NCI-H1930 (cell line): ENCODE measurements around the gene PTPRG.

Experiments
- DNase-seq, 2 experiments: peaks; one replicate each; lab custom pipeline; 2025; lab: John Stamatoyannopoulos, UW

PTPRG gene

DNA sequence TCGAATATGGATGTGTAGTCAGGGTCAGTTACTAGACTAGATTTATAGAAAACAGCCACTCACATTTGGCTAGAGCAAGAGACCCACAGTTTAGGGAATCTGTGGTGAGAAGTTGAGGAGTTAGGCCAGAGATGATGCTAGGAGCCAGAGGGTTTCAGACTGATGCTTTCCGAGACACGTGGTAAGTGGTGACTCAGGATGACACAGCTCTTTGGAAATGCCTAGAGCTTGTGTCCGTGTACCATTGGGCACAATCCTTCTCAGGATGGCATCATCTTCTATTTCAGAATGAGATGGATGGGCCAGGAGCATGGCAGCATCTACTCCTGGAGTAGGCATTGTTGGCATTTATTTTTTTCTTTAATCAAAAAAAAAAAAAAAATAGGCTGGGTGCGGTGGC is 28.5 kb downstream of the PTPRG start:
- no peak for DNase-seq

DNA sequence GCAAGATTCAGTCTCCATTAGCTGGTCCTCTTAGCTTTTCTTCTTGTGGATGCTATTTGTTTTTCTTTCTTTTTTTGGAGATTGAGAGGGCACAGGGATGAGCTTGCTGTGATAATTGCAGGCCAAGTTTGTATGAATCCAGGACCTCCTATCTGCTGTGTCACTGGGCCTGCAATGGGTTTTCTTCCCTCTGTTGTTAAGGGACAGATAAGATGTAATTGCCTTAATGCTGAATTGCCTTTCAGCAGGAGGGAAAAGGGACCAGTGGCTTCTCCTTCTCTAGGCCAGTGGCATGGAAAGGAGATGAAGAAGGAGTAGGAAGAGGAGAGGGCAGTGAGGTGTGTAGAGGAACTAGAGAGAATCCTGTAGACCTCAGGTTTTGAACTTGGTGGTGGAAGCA is 29.9 kb downstream of the PTPRG start:
- no peak for DNase-seq

DNA sequence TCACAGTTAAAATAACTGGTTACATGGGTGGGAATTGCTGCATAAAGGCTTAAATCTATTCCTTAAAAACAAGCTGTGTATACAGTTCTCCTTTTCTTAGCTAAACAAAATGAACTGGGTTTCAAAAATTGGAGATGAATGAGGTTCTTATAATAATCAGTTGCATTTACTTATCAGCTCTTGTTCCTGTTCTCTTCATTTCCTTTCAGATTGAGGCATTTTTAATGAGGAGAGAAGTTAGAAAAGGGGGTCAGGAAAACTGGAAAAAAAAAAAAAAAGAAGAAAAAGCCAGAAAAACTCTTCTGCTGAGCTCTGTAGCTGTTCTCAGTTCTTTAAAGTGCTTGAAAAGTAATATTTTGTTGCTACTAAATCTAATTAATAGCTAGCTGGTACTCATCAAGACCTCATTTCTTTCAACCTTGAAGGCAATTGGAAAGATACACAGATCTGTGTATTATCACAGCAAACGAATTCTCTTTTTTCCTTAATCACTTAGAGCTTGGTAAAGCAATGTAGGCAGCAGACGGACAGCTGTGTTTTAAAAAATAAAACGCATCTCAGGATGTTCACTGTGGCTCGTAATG is 32.2 kb downstream of the PTPRG start:
- no peak for DNase-seq

- no peak for DNase-seq
Observed at GRCh38 chr3:61594144-61594963, 33.0 kb downstream of the PTPRG start.

DNA sequence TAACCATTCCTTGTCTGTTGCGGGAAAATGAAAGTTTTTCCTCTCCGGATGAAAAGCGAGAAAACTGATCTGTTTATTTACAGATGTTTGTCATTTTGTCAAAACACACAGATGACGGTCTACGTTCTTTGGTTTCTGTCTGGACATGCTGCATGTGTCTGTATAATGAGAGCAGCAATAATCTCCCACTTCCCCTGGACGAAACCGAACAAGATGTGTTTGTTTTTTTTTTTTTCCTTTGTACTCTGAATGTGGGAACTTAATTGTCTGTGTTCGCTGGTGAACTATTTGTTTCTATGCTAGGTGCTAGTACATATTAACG is 33.6 kb downstream of the PTPRG start:
- DNase-seq: no peak

DNA sequence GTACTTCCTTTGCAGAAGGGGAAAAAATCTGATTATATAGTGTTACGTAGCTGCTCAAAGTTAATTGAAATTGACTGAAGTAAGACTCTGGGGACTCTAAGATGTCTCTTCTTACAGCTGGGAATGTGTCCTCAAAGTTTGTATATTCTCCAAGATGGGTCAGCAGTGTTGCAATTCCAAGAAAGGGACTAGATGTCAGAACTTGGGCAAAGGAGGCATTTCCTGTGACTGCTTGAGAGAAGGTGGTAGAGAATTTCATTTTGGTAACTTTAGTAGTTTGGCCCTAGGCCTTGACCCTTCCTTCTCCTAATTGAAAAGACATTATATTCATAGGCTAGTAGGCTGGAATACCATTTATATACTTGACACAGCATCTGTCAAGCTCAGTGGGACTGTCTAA is 33.9 kb downstream of the PTPRG start:
- DNase-seq: no peak

GRCh38 chr3:61595826-61596225 is 34.5 kb downstream of the PTPRG start:
- DNase-seq: no peak

- DNase-seq: no peak
Observed at GRCh38 chr3:61597906-61598305, 36.5 kb downstream of the PTPRG start.

- DNase-seq: no peak
Observed at GRCh38 chr3:61600195-61600594, 38.8 kb downstream of the PTPRG start.

DNA sequence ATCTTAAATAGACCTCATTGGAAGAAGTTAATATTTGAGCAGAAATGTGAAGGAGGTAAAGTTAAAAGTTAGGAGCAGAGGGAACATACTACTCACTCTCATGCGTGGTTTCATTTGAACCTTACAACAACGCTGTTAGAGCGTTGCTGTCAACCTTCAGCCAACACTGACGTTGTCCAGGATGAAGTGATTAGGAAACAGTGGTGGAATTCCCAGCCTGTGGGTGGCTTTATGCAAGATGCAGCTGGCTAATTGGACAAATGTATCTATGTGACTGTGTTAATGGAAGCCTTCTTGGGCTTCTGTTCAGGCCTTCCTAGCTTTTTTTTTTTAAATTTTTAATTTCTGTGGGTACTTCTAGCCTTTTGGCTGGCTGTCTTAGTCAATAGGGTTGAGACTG is 40.5 kb downstream of the PTPRG start:
- DNase-seq: no peak

DNA sequence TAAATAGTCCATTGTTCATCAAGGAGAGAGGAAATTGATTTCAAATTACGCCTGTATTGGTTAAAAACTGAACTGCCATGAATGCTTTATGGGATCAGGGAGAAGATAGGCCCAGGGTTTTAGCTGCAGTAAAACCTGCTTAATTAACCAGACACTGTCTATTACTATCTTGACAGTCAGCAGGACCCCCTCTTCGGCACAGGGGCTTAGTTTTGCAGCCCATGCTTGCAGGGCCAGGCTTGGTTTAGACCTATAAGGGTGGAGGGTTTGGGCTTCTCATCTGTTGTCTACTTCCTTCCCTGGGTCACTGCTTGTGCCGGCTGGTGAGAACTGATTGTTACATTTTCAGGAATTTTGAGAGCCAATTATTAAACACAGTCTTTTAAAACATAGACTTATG is 41.1 kb downstream of the PTPRG start:
- DNase-seq: no peak

GRCh38 chr3:61605589-61606175 is 44.3 kb downstream of the PTPRG start:
- DNase-seq: no peak

DNA sequence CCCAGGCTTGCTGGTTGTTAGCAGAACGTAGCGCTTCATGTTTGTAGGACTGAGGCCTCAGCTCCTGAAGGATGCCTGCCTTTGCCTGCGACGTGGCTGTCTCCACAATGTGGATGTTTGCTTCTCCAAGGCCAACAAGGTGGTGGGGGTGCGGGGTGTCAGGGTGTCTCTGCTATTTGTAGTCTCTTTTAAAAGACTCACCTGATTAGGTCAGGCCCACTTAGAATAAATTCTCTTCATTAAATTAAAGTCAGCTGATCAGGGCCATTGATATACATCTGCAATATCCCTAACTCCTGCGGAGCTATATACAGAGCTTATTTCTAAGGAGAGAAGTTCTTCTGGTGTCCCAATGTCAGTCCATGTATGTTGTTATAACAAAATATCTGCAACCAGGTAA is 44.8 kb downstream of the PTPRG start:
- no peak for DNase-seq

GRCh38 chr3:61608072-61608471 is 46.7 kb downstream of the PTPRG start:
- no peak for DNase-seq

DNA sequence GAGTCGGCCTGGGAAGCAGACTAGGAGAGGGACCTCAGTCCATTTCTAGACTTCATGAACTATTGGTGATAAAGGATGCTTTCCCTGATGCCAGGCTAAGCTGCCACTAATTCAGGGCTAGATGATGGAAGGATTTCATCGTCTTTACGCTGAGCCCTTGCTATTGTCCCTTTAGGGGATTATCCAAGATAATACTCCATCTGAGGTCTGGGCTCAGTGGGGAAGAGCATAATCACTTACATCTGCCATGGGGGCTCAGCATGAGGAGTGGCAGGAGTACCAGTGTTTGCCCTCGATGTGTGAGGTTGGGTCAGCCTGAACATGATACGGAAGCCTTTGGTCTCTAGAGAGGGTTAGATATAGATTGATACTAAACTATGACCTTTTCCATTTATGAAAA is 47.3 kb downstream of the PTPRG start:
- no peak for DNase-seq

GRCh38 chr3:61610316-61610715 is 48.9 kb downstream of the PTPRG start:
- no peak for DNase-seq

GRCh38 chr3:61612211-61613194 is 51.1 kb downstream of the PTPRG start:
- no peak for DNase-seq

DNA sequence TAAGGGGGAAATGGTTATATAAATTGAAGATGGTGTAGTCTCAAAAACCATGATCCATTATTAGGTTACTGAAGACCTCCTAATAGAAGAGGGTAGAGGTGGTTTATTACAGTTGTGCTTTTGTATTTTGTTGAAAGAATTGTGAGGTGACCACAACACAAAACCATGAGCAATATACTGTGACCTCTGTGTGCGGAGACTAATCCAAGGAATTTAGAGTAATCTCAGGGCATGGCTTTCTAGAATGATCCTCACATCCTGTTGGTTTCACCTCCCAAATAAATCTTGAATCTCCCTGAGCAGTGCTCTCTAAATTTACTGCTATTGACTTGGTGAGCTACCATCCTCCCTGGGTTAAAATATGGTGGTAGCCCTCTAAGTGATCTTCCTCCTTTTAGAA is 52.3 kb downstream of the PTPRG start:
- no peak for DNase-seq

- no peak for DNase-seq
Observed at GRCh38 chr3:61615643-61616042, 54.3 kb downstream of the PTPRG start.

- DNase-seq: no peak
Observed at GRCh38 chr3:61616586-61616985, 55.2 kb downstream of the PTPRG start.

- no peak for DNase-seq
Observed at GRCh38 chr3:61617041-61617440, 55.7 kb downstream of the PTPRG start.

GRCh38 chr3:61617651-61618050 is 56.3 kb downstream of the PTPRG start:
- no peak for DNase-seq
